GM19463 (cell line): ENCODE results near the gene ZBTB16.

ENCODE experiments used
- ATAC-seq: cut with Tn5 transposase; IDR thresholded peaks from one replicate; pipeline ENCODE4 v1.9.1; 2021; ENCODE audit warnings: mild to moderate bottlenecking, moderate library complexity; ENCODE audit not compliant: unreplicated experiment

Gene ZBTB16

GRCh38 chr11:114063149-114063828 is 3.8 kb downstream of the ZBTB16 start:
- no peak for ATAC-seq

- ATAC-seq = no peak
These were observed 4.3 kb downstream of the ZBTB16 start for GRCh38 chr11:114063829-114064201.

- ATAC-seq = no peak
These were observed 4.7 kb downstream of the ZBTB16 start for GRCh38 chr11:114064216-114064615.

- ATAC-seq = no peak
These were observed 5.6 kb downstream of the ZBTB16 start for GRCh38 chr11:114065094-114065493.

GRCh38 chr11:114066046-114066648 is 6.6 kb downstream of the ZBTB16 start:
- ATAC-seq = no peak

GRCh38 chr11:114068327-114068726 is 8.8 kb downstream of the ZBTB16 start:
- no peak for ATAC-seq

GRCh38 chr11:114070464-114071139 is 11.1 kb downstream of the ZBTB16 start:
- ATAC-seq = no peak

- no peak for ATAC-seq
These were observed 13.7 kb downstream of the ZBTB16 start for GRCh38 chr11:114073007-114073827.

- ATAC-seq = no peak
These were observed 14.4 kb downstream of the ZBTB16 start for GRCh38 chr11:114073828-114074381.

- ATAC-seq = no peak
These were observed 15.2 kb downstream of the ZBTB16 start for GRCh38 chr11:114074546-114075343.

- no peak for ATAC-seq
These were observed 15.8 kb downstream of the ZBTB16 start for GRCh38 chr11:114075344-114075610.

- no peak for ATAC-seq
These were observed 16.5 kb downstream of the ZBTB16 start for GRCh38 chr11:114075891-114076441.

- ATAC-seq = no peak
These were observed 17.4 kb downstream of the ZBTB16 start for GRCh38 chr11:114076921-114077331.

GRCh38 chr11:114077482-114078305 is 18.2 kb downstream of the ZBTB16 start:
- no peak for ATAC-seq

- ATAC-seq = no peak
These were observed 18.9 kb downstream of the ZBTB16 start for GRCh38 chr11:114078423-114078822.

GRCh38 chr11:114079511-114080065 is 20.1 kb downstream of the ZBTB16 start:
- no peak for ATAC-seq

GRCh38 chr11:114080219-114080618 is 20.7 kb downstream of the ZBTB16 start:
- ATAC-seq = no peak

- ATAC-seq = no peak
These were observed 21.3 kb downstream of the ZBTB16 start for GRCh38 chr11:114080769-114081168.
